Myometrial cell (primary cell): ENCODE results near the gene IGF2R. TPM values are rescaled to one million over a fixed set of nuclear protein-coding genes. Genes with fewer than 3 reads are reported as not detected.

Source experiments
- total RNA-seq: library from RNA; depleted of rRNA; stranded (reverse); fragments of >200 nt; gene quantifications from 2 replicates; pipeline ENCODE4 v1.2.3, GENCODE V29; 2015

IGF2R gene
- total RNA-seq, result 38.1 and 46.1 TPM in 2 replicates

DNA sequence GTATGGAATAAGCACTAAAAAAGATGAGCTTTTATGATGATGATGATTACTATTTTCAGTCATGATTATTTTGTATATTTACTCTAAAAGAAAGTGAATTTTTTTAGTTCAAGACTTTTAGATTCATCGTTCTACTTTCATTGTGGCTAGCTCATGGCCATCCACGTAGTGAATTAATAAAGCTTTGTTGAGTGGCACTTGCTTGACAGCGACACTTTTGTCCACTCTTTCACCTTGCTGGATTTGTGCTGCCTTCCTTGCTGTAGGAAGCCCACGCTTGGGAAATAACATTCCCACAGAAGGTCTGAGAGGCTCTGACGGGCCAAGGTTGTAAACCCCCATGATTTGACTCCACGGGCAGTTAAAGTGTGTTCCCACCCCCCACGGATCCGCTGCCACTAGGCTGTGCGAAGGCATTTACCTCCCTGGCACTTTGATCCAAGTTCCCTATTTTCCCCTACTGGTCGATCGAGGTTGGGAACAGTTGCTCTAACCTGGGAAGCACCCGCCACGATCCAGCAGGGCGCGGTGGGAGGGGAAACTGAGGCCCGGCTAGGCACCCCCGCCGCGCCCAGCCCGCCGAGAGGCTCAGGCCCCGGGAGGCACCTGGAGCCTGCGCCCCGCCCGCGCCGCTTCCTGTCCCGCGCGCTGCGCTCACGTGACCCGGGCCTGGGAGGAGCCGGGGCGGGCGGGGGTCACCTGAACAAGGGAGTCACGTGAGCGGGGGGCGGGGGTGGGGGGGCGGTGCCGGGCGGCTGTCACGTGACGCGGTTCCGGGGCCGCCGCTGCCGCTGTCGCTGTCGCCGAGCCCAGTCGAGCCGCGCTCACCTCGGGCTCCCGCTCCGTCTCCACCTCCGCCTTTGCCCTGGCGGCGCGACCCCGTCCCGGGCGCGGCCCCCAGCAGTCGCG is at the start of gene IGF2R:
TSS of gene IGF2R (plus strand) at position 788 of the 909 bp plus-strand sequence. CDS start 165 bp downstream, outside the sequence.

GRCh38 chr6:160121558-160121957 is 152.7 kb downstream of the IGF2R start, which contains the start of gene SLC22A1:
TSS of gene SLC22A1 (plus strand) at chr6:160121815. CDS start at chr6:160121936, 121 bp downstream.

Other genes with a start within 250 kb of the IGF2R start
- 52.3 and 55.4 TPM in 2 replicates for gene WTAP, start 241.6 kb upstream of the IGF2R start, total RNA-seq
- gene ACAT2, start 207.0 kb upstream of the IGF2R start, total RNA-seq, result 132 and 133 TPM in 2 replicates
- gene TCP1, start 179.5 kb upstream of the IGF2R start, total RNA-seq, result 296 and 298 TPM in 2 replicates
- gene MRPL18, start 178.6 kb upstream of the IGF2R start, total RNA-seq, result 122 and 129 TPM in 2 replicates
- gene PNLDC1, start 168.8 kb upstream of the IGF2R start, total RNA-seq, result 0.18 and 0.86 TPM in 2 replicates
- not detected in 2 replicates for gene MAS1, start 78.1 kb upstream of the IGF2R start, total RNA-seq
- gene SLC22A1, start 152.7 kb downstream of the IGF2R start, total RNA-seq, result not detected in 2 replicates